H9 (cell line): ENCODE data around the gene GFM1. TPM values are rescaled to one million over a fixed set of nuclear protein-coding genes. Genes with fewer than 3 reads are reported as not detected.

ENCODE experiments used
- DNase-seq: peaks from one replicate; pipeline ENCODE4 v3.0.0-alpha.2; 2017
- H2AFZ ChIP-seq: one replicate; pipeline ENCODE4 v1.6.1; 2013; ENCODE audit warnings: mild to moderate bottlenecking, low read length, control low read depth, moderate library complexity
- H2AK5ac ChIP-seq: 2 replicates; pipeline ENCODE4 v1.6.1; 2013; ENCODE audit warnings: low read length, control low read depth, mixed read lengths; ENCODE audit not compliant: insufficient read length
- H2BK120ac ChIP-seq: one replicate; pipeline ENCODE4 v1.6.1; 2013; ENCODE audit warnings: low read depth, mild to moderate bottlenecking, low read length, control low read depth, inconsistent platforms; ENCODE audit not compliant: poor library complexity, severe bottlenecking
- H2BK12ac ChIP-seq: 2 replicates; pipeline ENCODE4 v1.6.1; 2013; ENCODE audit warnings: low read length, control low read depth, mixed read lengths, low read depth; ENCODE audit not compliant: insufficient read length
- H2BK15ac ChIP-seq: 2 replicates; pipeline ENCODE4 v1.6.1; 2013; ENCODE audit warnings: low read depth, low read length, control low read depth
- H2BK20ac ChIP-seq: one replicate; pipeline ENCODE4 v1.6.1; 2013; ENCODE audit warnings: low read depth, mild to moderate bottlenecking, low read length, control low read depth, inconsistent platforms; ENCODE audit not compliant: poor library complexity, severe bottlenecking
- H2BK5ac ChIP-seq: 2 replicates; pipeline ENCODE4 v1.6.1; 2013; ENCODE audit warnings: low read length, control low read depth, mixed read lengths; ENCODE audit not compliant: insufficient read length
- H3K14ac ChIP-seq: 2 replicates; pipeline ENCODE4 v1.6.1; 2013; ENCODE audit warnings: low read length, control low read depth; ENCODE audit not compliant: insufficient read depth
- H3K18ac ChIP-seq: 2 replicates; pipeline ENCODE4 v1.6.1; 2013; ENCODE audit warnings: low read depth, mild to moderate bottlenecking, mixed read lengths, low read length, control low read depth; ENCODE audit not compliant: insufficient read length
- H3K23ac ChIP-seq: 2 replicates; pipeline ENCODE4 v1.6.1; 2013; ENCODE audit warnings: low read length, control low read depth, mixed read lengths, low read depth; ENCODE audit not compliant: insufficient read length
- H3K23me2 ChIP-seq: 2 replicates; pipeline ENCODE4 v1.6.1; 2013; ENCODE audit warnings: low read depth, mild to moderate bottlenecking, mixed read lengths, low read length, control low read depth; ENCODE audit not compliant: insufficient read length, poor library complexity, severe bottlenecking
- H3K27ac ChIP-seq: 2 replicates; pipeline ENCODE4 v1.5.1; 2013; ENCODE audit warnings: low read length, control low read depth, mixed read lengths, low read depth; ENCODE audit not compliant: insufficient read length
- H3K27me3 ChIP-seq: 2 replicates; pipeline ENCODE4 v1.6.1; 2013; ENCODE audit warnings: low read length, control low read depth, inconsistent platforms; ENCODE audit not compliant: insufficient read depth
- H3K4ac ChIP-seq: 2 replicates; pipeline ENCODE4 v1.6.1; 2013; ENCODE audit warnings: low read depth, mild to moderate bottlenecking, control low read depth, inconsistent platforms, low read length, moderate library complexity
- H3K4me1 ChIP-seq: 2 replicates; pipeline ENCODE4 v1.6.1; 2013; ENCODE audit warnings: low read length, control low read depth, inconsistent platforms; ENCODE audit not compliant: insufficient read depth
- H3K4me2 ChIP-seq: 2 replicates; pipeline ENCODE4 v1.6.1; 2013; ENCODE audit warnings: low read length, control low read depth, mixed read lengths; ENCODE audit not compliant: insufficient read length, insufficient read depth
- H3K56ac ChIP-seq: 2 replicates; pipeline ENCODE4 v1.6.1; 2013; ENCODE audit warnings: low read depth, mild to moderate bottlenecking, mixed read lengths, low read length, control low read depth; ENCODE audit not compliant: insufficient read length
- H3K79me1 ChIP-seq: 2 replicates; pipeline ENCODE4 v1.6.1; 2013; ENCODE audit warnings: low read depth, mild to moderate bottlenecking, moderate library complexity, low read length, control low read depth, inconsistent platforms; ENCODE audit not compliant: insufficient read depth, poor library complexity, severe bottlenecking
- H3K79me2 ChIP-seq: 2 replicates; pipeline ENCODE4 v1.6.1; 2013; ENCODE audit warnings: low read length, control low read depth, inconsistent platforms; ENCODE audit not compliant: insufficient read depth
- H3K9ac ChIP-seq: 2 replicates; pipeline ENCODE4 v1.6.1; 2013; ENCODE audit warnings: low read length, control low read depth, mixed read lengths; ENCODE audit not compliant: insufficient read length; ENCODE audit errors: extremely low read depth
- H3K9me3 ChIP-seq: one replicate; pipeline ENCODE4 v1.6.1; 2013; ENCODE audit warnings: low read depth, low read length, inconsistent platforms; ENCODE audit not compliant: control insufficient read depth
- H3T11ph ChIP-seq: one replicate; pipeline ENCODE4 v1.6.1; 2013; ENCODE audit warnings: mild to moderate bottlenecking, low read length, control low read depth, inconsistent platforms
- H4K20me1 ChIP-seq: one replicate; pipeline ENCODE4 v1.6.1; 2013; ENCODE audit not compliant: control insufficient read depth, insufficient read length, insufficient read depth
- H4K5ac ChIP-seq: 2 replicates; pipeline ENCODE4 v1.6.1; 2013; ENCODE audit warnings: low read depth, mild to moderate bottlenecking, mixed read lengths, low read length, control low read depth; ENCODE audit not compliant: insufficient read length
- H4K8ac ChIP-seq: replicated peaks from 2 replicates; pipeline ENCODE4 v1.6.1; 2013; ENCODE audit warnings: low read length, control low read depth, mixed read lengths, low read depth; ENCODE audit not compliant: insufficient read length
- H4K91ac ChIP-seq: 2 replicates; pipeline ENCODE4 v1.6.1; 2013; ENCODE audit warnings: low read depth, mild to moderate bottlenecking, moderate library complexity, mixed read lengths, low read length, control low read depth; ENCODE audit not compliant: insufficient read length
- H3K27ac Mint-ChIP-seq, 3 experiments: 2 replicates in 2 of 3; 3 replicates in 1 of 3; pipeline ENCODE4 v1.8.0; 2020 to 2021; ENCODE audit warnings: mixed read lengths in 3 of 3, mild to moderate bottlenecking in 1 of 3, moderate library complexity in 1 of 3
- H3K27me3 Mint-ChIP-seq: 2 replicates; pipeline ENCODE4 v1.8.0; 2021; ENCODE audit warnings: low read depth, mild to moderate bottlenecking, moderate library complexity, mixed read lengths
- H3K36me3 Mint-ChIP-seq, 3 experiments: 2 replicates in 2 of 3; 3 replicates in 1 of 3; pipeline ENCODE4 v1.8.0; 2020 to 2021; ENCODE audit warnings: low read depth in 3 of 3, mixed read lengths in 3 of 3; ENCODE audit not compliant: insufficient read depth in 1 of 3
- H3K4me1 Mint-ChIP-seq, 2 experiments: 2 replicates each; pipeline ENCODE4 v1.8.0; 2020; ENCODE audit warnings: mixed read lengths in 2 of 2
- H3K4me3 Mint-ChIP-seq, 2 experiments: 2 replicates in 1 of 2; 3 replicates in 1 of 2; pipeline ENCODE4 v1.8.0; 2020 to 2021; ENCODE audit warnings: mild to moderate bottlenecking in 2 of 2, mixed read lengths in 2 of 2, moderate library complexity in 1 of 2
- H3K9me3 Mint-ChIP-seq, 2 experiments: 2 replicates in 1 of 2; 3 replicates in 1 of 2; pipeline ENCODE4 v1.8.0; 2020; ENCODE audit warnings: mild to moderate bottlenecking in 2 of 2, mixed read lengths in 2 of 2, moderate library complexity in 1 of 2
- WGBS: extraction: QIAGEN DNeasy Blood & Tissue Kit; methylation state at CpG from one replicate; pipeline ENCODE4 v1.1.7; 2013; ENCODE audit warnings: missing lambda C conversion rate, low lambda C conversion rate, mixed read lengths; ENCODE audit not compliant: insufficient read length; ENCODE audit errors: extremely low coverage; 5-methylcytosine and 5-hydroxymethylcytosine counted together
- total RNA-seq: library from RNA; stranded (reverse); gene quantifications from 2 replicates; pipeline ENCODE4 v1.2.1, GENCODE V29; 2021
- TF ChIP-seq, protein P1 (sequence below): fragments of 200-600 bp; sonication (generic); conservative IDR thresholded peaks from 3 replicates; pipeline ENCODE4 v1.8.0; 2021; ENCODE audit warnings: antibody characterized with exemption, mild to moderate bottlenecking

GFM1 gene
- total RNA-seq, 1 experiment from 2014 or later: 47.1 TPM

DNA sequence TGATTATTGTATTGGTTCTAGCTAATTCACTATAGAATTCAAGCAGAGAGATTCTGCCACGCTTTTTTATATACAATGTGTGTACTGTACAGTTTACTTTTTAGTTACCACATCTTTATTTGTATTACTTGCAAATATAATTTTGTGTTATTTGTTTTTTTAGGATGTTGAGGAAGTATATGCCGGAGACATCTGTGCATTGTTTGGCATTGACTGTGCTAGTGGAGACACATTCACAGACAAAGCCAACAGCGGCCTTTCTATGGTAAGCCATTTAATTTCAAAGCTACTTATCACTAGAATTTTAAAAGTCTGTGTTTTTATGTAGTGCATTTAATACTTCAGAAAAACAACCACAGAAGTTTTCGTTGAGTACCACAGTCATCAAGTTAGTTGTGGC lies 16.4 kb downstream of the GFM1 start:
- no peak overlapping the region for H3K9ac ChIP-seq
- H3K4ac ChIP-seq: no peak overlapping the region
- H3K27ac ChIP-seq: no peak overlapping the region
- peaks cover 5 to 39% (median 28%) of the 10 kb centered on the region in 3 experiments; a peak in 6 of 7 replicates for H3K36me3 Mint-ChIP-seq
- H4K91ac ChIP-seq: no peak overlapping the region
- H3K14ac ChIP-seq: no peak overlapping the region
- WGBS: no CpG with 5 or more reads among the region's 4 CpGs
- no peaks in the 10 kb centered on the region for H3K23me2 ChIP-seq
- H3K56ac ChIP-seq: no peak overlapping the region
- no peak overlapping the region for H2BK20ac ChIP-seq
- no peaks in the 10 kb centered on the region for H3K4me1 Mint-ChIP-seq
- no peak overlapping the region for H3K27ac Mint-ChIP-seq
- H3K79me2 ChIP-seq: no peaks in the 10 kb centered on the region
- H3K27me3 Mint-ChIP-seq: no peaks in the 10 kb centered on the region
- TF ChIP-seq, protein P1, sequence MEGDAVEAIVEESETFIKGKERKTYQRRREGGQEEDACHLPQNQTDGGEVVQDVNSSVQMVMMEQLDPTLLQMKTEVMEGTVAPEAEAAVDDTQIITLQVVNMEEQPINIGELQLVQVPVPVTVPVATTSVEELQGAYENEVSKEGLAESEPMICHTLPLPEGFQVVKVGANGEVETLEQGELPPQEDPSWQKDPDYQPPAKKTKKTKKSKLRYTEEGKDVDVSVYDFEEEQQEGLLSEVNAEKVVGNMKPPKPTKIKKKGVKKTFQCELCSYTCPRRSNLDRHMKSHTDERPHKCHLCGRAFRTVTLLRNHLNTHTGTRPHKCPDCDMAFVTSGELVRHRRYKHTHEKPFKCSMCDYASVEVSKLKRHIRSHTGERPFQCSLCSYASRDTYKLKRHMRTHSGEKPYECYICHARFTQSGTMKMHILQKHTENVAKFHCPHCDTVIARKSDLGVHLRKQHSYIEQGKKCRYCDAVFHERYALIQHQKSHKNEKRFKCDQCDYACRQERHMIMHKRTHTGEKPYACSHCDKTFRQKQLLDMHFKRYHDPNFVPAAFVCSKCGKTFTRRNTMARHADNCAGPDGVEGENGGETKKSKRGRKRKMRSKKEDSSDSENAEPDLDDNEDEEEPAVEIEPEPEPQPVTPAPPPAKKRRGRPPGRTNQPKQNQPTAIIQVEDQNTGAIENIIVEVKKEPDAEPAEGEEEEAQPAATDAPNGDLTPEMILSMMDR: no peak
- H3K23ac ChIP-seq: no peak overlapping the region
- DNase-seq: no peak
- no peaks in the 10 kb centered on the region for H3K4me1 ChIP-seq
- no peak overlapping the region for H4K8ac ChIP-seq
- H3K9me3 Mint-ChIP-seq: no peaks in the 10 kb centered on the region
- H3K9me3 ChIP-seq: no peaks in the 10 kb centered on the region
- H4K5ac ChIP-seq: no peak overlapping the region
- no peaks in the 10 kb centered on the region for H3K79me1 ChIP-seq
- no peak overlapping the region for H3K18ac ChIP-seq
- no peak overlapping the region for H3K4me2 ChIP-seq
- H3K4me3 Mint-ChIP-seq: no peak overlapping the region
- H3K27me3 ChIP-seq: no peaks in the 10 kb centered on the region
- no peak overlapping the region for H2BK12ac ChIP-seq
- no peak overlapping the region for H3T11ph ChIP-seq
- H2BK15ac ChIP-seq: no peak overlapping the region
- no peak overlapping the region for H2AK5ac ChIP-seq
- H2AFZ ChIP-seq: no peak overlapping the region
- no peak overlapping the region for H2BK120ac ChIP-seq
- no peak overlapping the region for H2BK5ac ChIP-seq
- no peaks in the 10 kb centered on the region for H4K20me1 ChIP-seq
